ENCODE measurements around the gene UTP4. TPM values are rescaled to one million over a fixed set of nuclear protein-coding genes. Genes with fewer than 3 reads are reported as not detected.
A peak's percentile ranks its signal among the peaks of the same experiment; 100 is the strongest.

The UTP4 gene
- 30.9 TPM for total RNA-seq

GRCh38 chr16:69132424-69133252, at the start of gene UTP4, which contains the start of gene CHTF8:
Gene UTP4, plus strand, starts transcription at chr16:69132649. Its CDS starts 811 bp downstream, at chr16:69133460.
Gene CHTF8, minus strand, starts transcription at chr16:69132588. Its CDS starts 11,130 bp downstream, at chr16:69121458.
- peak; percentile 67 for DNase-seq

- no peak for DNase-seq
Observed at GRCh38 chr16:69083306-69083941, 49.0 kb upstream of the UTP4 start.

- DNase-seq: no peak
Observed at GRCh38 chr16:69084289-69084688, 48.2 kb upstream of the UTP4 start.

- no peak for DNase-seq
Observed at GRCh38 chr16:69085032-69085695, 47.3 kb upstream of the UTP4 start.

- no peak for DNase-seq
Observed at GRCh38 chr16:69087161-69087581, 45.3 kb upstream of the UTP4 start.

GRCh38 chr16:69088684-69089083, 43.8 kb upstream of the UTP4 start:
- DNase-seq: no peak

GRCh38 chr16:69089091-69089910, 43.1 kb upstream of the UTP4 start:
- no peak for DNase-seq

- DNase-seq: no peak
Observed at GRCh38 chr16:69093974-69094373, 38.5 kb upstream of the UTP4 start.

GRCh38 chr16:69094501-69094900, 37.9 kb upstream of the UTP4 start:
- no peak for DNase-seq

- DNase-seq: no peak
Observed at GRCh38 chr16:69095193-69095592, 37.3 kb upstream of the UTP4 start.

GRCh38 chr16:69100071-69100691, 32.3 kb upstream of the UTP4 start:
- DNase-seq: no peak

- no peak for DNase-seq
Observed at GRCh38 chr16:69105501-69106361, 26.7 kb upstream of the UTP4 start, which contains the start of gene HAS3. Gene HAS3, plus strand, starts transcription at chr16:69105653. Its CDS starts 3,743 bp downstream, at chr16:69109396.

GRCh38 chr16:69106491-69107315, 25.7 kb upstream of the UTP4 start:
- no peak for DNase-seq

- DNase-seq: no peak
Observed at GRCh38 chr16:69107316-69107962, 25.0 kb upstream of the UTP4 start.

GRCh38 chr16:69108064-69108904, 24.2 kb upstream of the UTP4 start:
- no peak for DNase-seq

GRCh38 chr16:69108905-69109252, 23.6 kb upstream of the UTP4 start:
- no peak for DNase-seq

GRCh38 chr16:69109486-69110270, 22.8 kb upstream of the UTP4 start:
- no peak for DNase-seq
